ENCODE measurements around the gene PIP5K1C. TPM values are rescaled to one million over a fixed set of nuclear protein-coding genes. Genes with fewer than 3 reads are reported as not detected.

The PIP5K1C gene
- total RNA-seq, 6 experiments from 2014 or later, result 5.3 to 9.8 (median 7.6) TPM

- intact Hi-C loops (cut with DNase I), result loop anchor here in 1 of 2 donors (10.0 kb wide), 1 partner anchor 68 kb away; no protein-coding TSS in a partner anchor
- peak overlapping the region in 1 of 3 donors; percentile 39 for H3K27ac ChIP-seq
Observed at GRCh38 chr19:3612330-3612729, 87.9 kb downstream of the PIP5K1C start.

DNA sequence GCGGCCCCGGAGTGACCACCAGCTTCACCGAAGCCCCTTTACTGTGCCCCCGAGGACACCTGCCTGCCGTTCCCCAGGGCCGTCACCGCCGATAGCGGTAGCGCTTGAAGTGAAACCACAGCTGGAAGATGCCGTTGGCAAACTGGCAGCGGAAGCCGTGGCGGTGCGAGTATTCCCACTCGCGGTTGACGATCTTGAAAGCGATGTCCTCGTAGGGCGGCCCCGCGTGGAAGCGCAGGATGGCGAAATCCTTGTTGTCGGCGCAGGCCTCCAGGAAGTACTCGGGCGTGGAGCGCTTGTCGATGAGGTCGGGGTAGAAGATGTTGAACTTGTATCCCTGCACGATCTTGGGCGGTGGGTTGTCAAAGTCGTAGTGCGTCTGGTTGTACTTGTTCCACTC is 88.4 kb downstream of the PIP5K1C start:
- no peak overlapping the region for H3K27ac ChIP-seq
- H3K36me3 ChIP-seq, result peaks cover 0 to 19% (median 5%) of the 10 kb centered on the region in 4 donors
- H3K4me3 ChIP-seq, result no peak overlapping the region
- H3K27me3 ChIP-seq, result no peaks in the 10 kb centered on the region
- intact Hi-C loops (cut with DNase I), result loop anchor here in 1 of 2 donors (10.0 kb wide), 1 partner anchor 67 kb away; no protein-coding TSS in a partner anchor
- TF ChIP-seq POLR2A (IDR thresholded peaks at IDR 0.05), result no peak
- TF ChIP-seq, protein P1, sequence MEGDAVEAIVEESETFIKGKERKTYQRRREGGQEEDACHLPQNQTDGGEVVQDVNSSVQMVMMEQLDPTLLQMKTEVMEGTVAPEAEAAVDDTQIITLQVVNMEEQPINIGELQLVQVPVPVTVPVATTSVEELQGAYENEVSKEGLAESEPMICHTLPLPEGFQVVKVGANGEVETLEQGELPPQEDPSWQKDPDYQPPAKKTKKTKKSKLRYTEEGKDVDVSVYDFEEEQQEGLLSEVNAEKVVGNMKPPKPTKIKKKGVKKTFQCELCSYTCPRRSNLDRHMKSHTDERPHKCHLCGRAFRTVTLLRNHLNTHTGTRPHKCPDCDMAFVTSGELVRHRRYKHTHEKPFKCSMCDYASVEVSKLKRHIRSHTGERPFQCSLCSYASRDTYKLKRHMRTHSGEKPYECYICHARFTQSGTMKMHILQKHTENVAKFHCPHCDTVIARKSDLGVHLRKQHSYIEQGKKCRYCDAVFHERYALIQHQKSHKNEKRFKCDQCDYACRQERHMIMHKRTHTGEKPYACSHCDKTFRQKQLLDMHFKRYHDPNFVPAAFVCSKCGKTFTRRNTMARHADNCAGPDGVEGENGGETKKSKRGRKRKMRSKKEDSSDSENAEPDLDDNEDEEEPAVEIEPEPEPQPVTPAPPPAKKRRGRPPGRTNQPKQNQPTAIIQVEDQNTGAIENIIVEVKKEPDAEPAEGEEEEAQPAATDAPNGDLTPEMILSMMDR (IDR thresholded peaks at IDR 0.05), result no peak
- ATAC-seq, result no peak
- 96% methylated on average over 24 of the region's 36 CpGs for WGBS (ENCODE audit: insufficient coverage, low coverage, low lambda C conversion rate, missing lambda C conversion rate)
- DNase-seq, result no peak
- H3K4me1 ChIP-seq, result peaks cover 0 to 2% (median 0%) of the 10 kb centered on the region in 4 donors
- H3K9me3 ChIP-seq, result no peaks in the 10 kb centered on the region

More at GRCh38 chr19:3612330-3612729, 87.9 kb downstream of the PIP5K1C start:
- DNase-seq (peak in 2 of 3 donors; percentile 23 to 49), ATAC-seq (no peak)
- Histone ChIP-seq H3K4me3 (no peak overlapping the region), H3K27me3 (no peaks in the 10 kb centered on the region), H3K9me3 (no peaks in the 10 kb centered on the region), H3K36me3 (peaks cover 0 to 19% (median 5%) of the 10 kb centered on the region in 4 donors), H3K4me1 (no peaks in the 10 kb centered on the region)
- TF ChIP-seq POLR2A (IDR thresholded peaks at IDR 0.05), result no peak
- TF ChIP-seq, protein P1 (IDR thresholded peaks at IDR 0.05), result no peak
- WGBS (ENCODE audit: insufficient coverage, low coverage, low lambda C conversion rate, missing lambda C conversion rate), result 90% methylated on average over 2 of the region's 33 CpGs

GRCh38 chr19:3610745-3611717 is 89.2 kb downstream of the PIP5K1C start:
- intact Hi-C loops (cut with DNase I), result loop anchor here in 1 of 2 donors (10.0 kb wide), 1 partner anchor 66 kb away; no protein-coding TSS in a partner anchor
- Histone ChIP-seq H3K36me3 (peaks cover 0 to 19% (median 5%) of the 10 kb centered on the region in 4 donors), H3K27me3 (no peaks in the 10 kb centered on the region), H3K9me3 (no peaks in the 10 kb centered on the region), H3K27ac (no peak overlapping the region), H3K4me3 (no peak overlapping the region), H3K4me1 (peaks cover 0 to 10% (median 0%) of the 10 kb centered on the region in 4 donors)
- DNase-seq, result peak; percentile 15 to 51 (median 44)
- TF ChIP-seq, protein P1 (IDR thresholded peaks at IDR 0.05), result no peak
- no peak for TF ChIP-seq POLR2A (IDR thresholded peaks at IDR 0.05)
- ATAC-seq, result no peak
- WGBS (ENCODE audit: insufficient coverage, low coverage, low lambda C conversion rate, missing lambda C conversion rate), result 80% methylated on average over 3 of the region's 41 CpGs

GRCh38 chr19:3609779-3610719 is 90.2 kb downstream of the PIP5K1C start:
- H3K9me3 ChIP-seq, result no peaks in the 10 kb centered on the region
- H3K27me3 ChIP-seq, result no peaks in the 10 kb centered on the region
- peak in 1 of 3 donors; percentile 51 for DNase-seq
- ATAC-seq, result no peak
- 62% methylated on average over 14 of the region's 24 CpGs for WGBS (ENCODE audit: insufficient coverage, low coverage, low lambda C conversion rate, missing lambda C conversion rate)
- TF ChIP-seq POLR2A (IDR thresholded peaks at IDR 0.05), result no peak
- TF ChIP-seq, protein P1 (IDR thresholded peaks at IDR 0.05), result no peak
- H3K27ac ChIP-seq, result no peak overlapping the region
- H3K4me3 ChIP-seq, result no peak overlapping the region
- H3K36me3 ChIP-seq, result peaks cover 0 to 19% (median 5%) of the 10 kb centered on the region in 4 donors
- H3K4me1 ChIP-seq, result peaks cover 0 to 11% (median 0%) of the 10 kb centered on the region in 4 donors
- intact Hi-C loops (cut with DNase I), result loop anchor here in 1 of 2 donors (10.0 kb wide), 1 partner anchor 65 kb away; no protein-coding TSS in a partner anchor
